NCI-H526 treated with DMSO at 0.1 percent for 48 hours (cell line): ENCODE measurements around the gene PLXNA2.

Experiments
- DNase-seq: peaks from one replicate; lab custom pipeline; 2025; lab: John Stamatoyannopoulos, UW

The PLXNA2 gene

GRCh38 chr1:208162903-208163302 is 81.3 kb downstream of the PLXNA2 start:
- no peak for DNase-seq

GRCh38 chr1:208161656-208162375 is 82.4 kb downstream of the PLXNA2 start:
- DNase-seq = no peak

GRCh38 chr1:208161005-208161404 is 83.2 kb downstream of the PLXNA2 start:
- DNase-seq = no peak

- no peak for DNase-seq
Measured at GRCh38 chr1:208160259-208160819, 83.8 kb downstream of the PLXNA2 start.

GRCh38 chr1:208159555-208160258 is 84.5 kb downstream of the PLXNA2 start:
- DNase-seq = no peak

GRCh38 chr1:208158640-208159554 is 85.3 kb downstream of the PLXNA2 start:
- DNase-seq = no peak

GRCh38 chr1:208157769-208158168 is 86.4 kb downstream of the PLXNA2 start:
- no peak for DNase-seq

- DNase-seq = no peak
Measured at GRCh38 chr1:208156741-208157140, 87.4 kb downstream of the PLXNA2 start.

GRCh38 chr1:208156310-208156709 is 87.9 kb downstream of the PLXNA2 start:
- no peak for DNase-seq

- no peak for DNase-seq
Measured at GRCh38 chr1:208154679-208155642, 89.2 kb downstream of the PLXNA2 start.

- no peak for DNase-seq
Measured at GRCh38 chr1:208154040-208154439, 90.1 kb downstream of the PLXNA2 start.

- DNase-seq = no peak
Measured at GRCh38 chr1:208153386-208153785, 90.8 kb downstream of the PLXNA2 start.

GRCh38 chr1:208151728-208152598 is 92.2 kb downstream of the PLXNA2 start:
- DNase-seq = no peak

GRCh38 chr1:208150833-208151458 is 93.2 kb downstream of the PLXNA2 start:
- no peak for DNase-seq

GRCh38 chr1:208149776-208150514 is 94.2 kb downstream of the PLXNA2 start:
- DNase-seq = no peak

- DNase-seq = no peak
Measured at GRCh38 chr1:208149213-208149612, 95.0 kb downstream of the PLXNA2 start.

GRCh38 chr1:208148380-208148779 is 95.8 kb downstream of the PLXNA2 start:
- no peak for DNase-seq

- DNase-seq = no peak
Measured at GRCh38 chr1:208146650-208147049, 97.5 kb downstream of the PLXNA2 start.

GRCh38 chr1:208145167-208145566 is 99.0 kb downstream of the PLXNA2 start:
- no peak for DNase-seq
